Measurements from ENCODE around the gene MTUS2. TPM values are rescaled to one million over a fixed set of nuclear protein-coding genes. Genes with fewer than 3 reads are reported as not detected.
A peak's percentile ranks its signal among the peaks of the same experiment; 100 is the strongest.

The MTUS2 gene
- total RNA-seq, 1 experiment from 2014 or later = not detected

GRCh38 chr13:29513002-29513980, 693.2 kb downstream of the MTUS2 start:
- in situ Hi-C loops (cut with HindIII; ENCODE audit: low pct_unique_long_range_greater_than_20kb, low sequenced_read_pairs) = no loop called here
- DNase-seq (ENCODE audit: low read depth, low spot score) = no peak

GRCh38 chr13:29513981-29514719, 694.0 kb downstream of the MTUS2 start:
- DNase-seq (ENCODE audit: low read depth, low spot score) = no peak

GRCh38 chr13:29514720-29515310, 694.7 kb downstream of the MTUS2 start:
- in situ Hi-C loops (cut with HindIII; ENCODE audit: low pct_unique_long_range_greater_than_20kb, low sequenced_read_pairs) = no loop called here
- no peak for DNase-seq (ENCODE audit: low read depth, low spot score)

More at GRCh38 chr13:29513981-29514719, 694.0 kb downstream of the MTUS2 start:
- in situ Hi-C loops (cut with HindIII; ENCODE audit: low pct_unique_long_range_greater_than_20kb, low sequenced_read_pairs) = no loop called here

GRCh38 chr13:29515372-29515771, 695.2 kb downstream of the MTUS2 start:
- no peak for DNase-seq (ENCODE audit: low read depth, low spot score)
- in situ Hi-C loops (cut with HindIII; ENCODE audit: low pct_unique_long_range_greater_than_20kb, low sequenced_read_pairs) = no loop called here

- no peak for DNase-seq (ENCODE audit: low read depth, low spot score)
- in situ Hi-C loops (cut with HindIII; ENCODE audit: low pct_unique_long_range_greater_than_20kb, low sequenced_read_pairs) = no loop called here
These were observed 695.9 kb downstream of the MTUS2 start for GRCh38 chr13:29516012-29516411.

- in situ Hi-C loops (cut with HindIII; ENCODE audit: low pct_unique_long_range_greater_than_20kb, low sequenced_read_pairs) = no loop called here
These were observed 696.7 kb downstream of the MTUS2 start for GRCh38 chr13:29516880-29517279.

GRCh38 chr13:29519921-29520320, 699.8 kb downstream of the MTUS2 start:
- no peak for DNase-seq (ENCODE audit: low read depth, low spot score)
- in situ Hi-C loops (cut with HindIII; ENCODE audit: low pct_unique_long_range_greater_than_20kb, low sequenced_read_pairs) = no loop called here

More at GRCh38 chr13:29516880-29517279, 696.7 kb downstream of the MTUS2 start:
- no peak for DNase-seq (ENCODE audit: low read depth, low spot score)

GRCh38 chr13:29520671-29521070, 700.5 kb downstream of the MTUS2 start:
- in situ Hi-C loops (cut with HindIII; ENCODE audit: low pct_unique_long_range_greater_than_20kb, low sequenced_read_pairs) = no loop called here
- no peak for DNase-seq (ENCODE audit: low read depth, low spot score)

GRCh38 chr13:29521336-29521735, 701.2 kb downstream of the MTUS2 start:
- in situ Hi-C loops (cut with HindIII; ENCODE audit: low pct_unique_long_range_greater_than_20kb, low sequenced_read_pairs) = no loop called here
- no peak for DNase-seq (ENCODE audit: low read depth, low spot score)

- peak; percentile 65 for DNase-seq (ENCODE audit: low read depth, low spot score)
- in situ Hi-C loops (cut with HindIII; ENCODE audit: low pct_unique_long_range_greater_than_20kb, low sequenced_read_pairs) = no loop called here
These were observed 702.0 kb downstream of the MTUS2 start for GRCh38 chr13:29522044-29522685.

- DNase-seq (ENCODE audit: low read depth, low spot score) = no peak
- in situ Hi-C loops (cut with HindIII; ENCODE audit: low pct_unique_long_range_greater_than_20kb, low sequenced_read_pairs) = no loop called here
These were observed 703.2 kb downstream of the MTUS2 start for GRCh38 chr13:29523199-29523961.

GRCh38 chr13:29524176-29524575, 704.0 kb downstream of the MTUS2 start:
- no peak for DNase-seq (ENCODE audit: low read depth, low spot score)
- in situ Hi-C loops (cut with HindIII; ENCODE audit: low pct_unique_long_range_greater_than_20kb, low sequenced_read_pairs) = no loop called here

- DNase-seq (ENCODE audit: low read depth, low spot score) = no peak
These were observed 704.5 kb downstream of the MTUS2 start for GRCh38 chr13:29524641-29525040.

GRCh38 chr13:29525757-29526156, 705.6 kb downstream of the MTUS2 start:
- DNase-seq (ENCODE audit: low read depth, low spot score) = no peak
- in situ Hi-C loops (cut with HindIII; ENCODE audit: low pct_unique_long_range_greater_than_20kb, low sequenced_read_pairs) = no loop called here

More at GRCh38 chr13:29524641-29525040, 704.5 kb downstream of the MTUS2 start:
- in situ Hi-C loops (cut with HindIII; ENCODE audit: low pct_unique_long_range_greater_than_20kb, low sequenced_read_pairs) = no loop called here

GRCh38 chr13:29526741-29527140, 706.6 kb downstream of the MTUS2 start:
- in situ Hi-C loops (cut with HindIII; ENCODE audit: low pct_unique_long_range_greater_than_20kb, low sequenced_read_pairs) = no loop called here

GRCh38 chr13:29527511-29527910, 707.4 kb downstream of the MTUS2 start:
- in situ Hi-C loops (cut with HindIII; ENCODE audit: low pct_unique_long_range_greater_than_20kb, low sequenced_read_pairs) = no loop called here
- DNase-seq (ENCODE audit: low read depth, low spot score) = no peak

More at GRCh38 chr13:29526741-29527140, 706.6 kb downstream of the MTUS2 start:
- DNase-seq (ENCODE audit: low read depth, low spot score) = no peak

- in situ Hi-C loops (cut with HindIII; ENCODE audit: low pct_unique_long_range_greater_than_20kb, low sequenced_read_pairs) = no loop called here
These were observed 707.8 kb downstream of the MTUS2 start for GRCh38 chr13:29527916-29528315.

More at GRCh38 chr13:29527916-29528315, 707.8 kb downstream of the MTUS2 start:
- DNase-seq (ENCODE audit: low read depth, low spot score) = no peak
